Measurements from ENCODE around the gene ALOX15.
"Not testable (repeated sequence)": the region's sequence is repeated elsewhere in the genome, so short reads cannot be mapped to it uniquely, and the experiment has no call there.

The ALOX15 gene

GRCh38 chr17:4645642-4646041 is 4.2 kb upstream of the ALOX15 start:
- DNase-seq (ENCODE audit: insufficient read length) (no peak), FAIRE-seq (no peak)
- TF ChIP-seq TAF1 (IDR thresholded peaks at IDR 0.05; ENCODE audit: borderline replicate concordance, low read depth, low read length) = no peak
- no peak for TF ChIP-seq POLR2A (IDR thresholded peaks at IDR 0.05; ENCODE audit: low read depth, low read length)
- TF ChIP-seq POLR2AphosphoS5 (IDR thresholded peaks at IDR 0.05; ENCODE audit: low read depth, low read length) = no peak

DNA sequence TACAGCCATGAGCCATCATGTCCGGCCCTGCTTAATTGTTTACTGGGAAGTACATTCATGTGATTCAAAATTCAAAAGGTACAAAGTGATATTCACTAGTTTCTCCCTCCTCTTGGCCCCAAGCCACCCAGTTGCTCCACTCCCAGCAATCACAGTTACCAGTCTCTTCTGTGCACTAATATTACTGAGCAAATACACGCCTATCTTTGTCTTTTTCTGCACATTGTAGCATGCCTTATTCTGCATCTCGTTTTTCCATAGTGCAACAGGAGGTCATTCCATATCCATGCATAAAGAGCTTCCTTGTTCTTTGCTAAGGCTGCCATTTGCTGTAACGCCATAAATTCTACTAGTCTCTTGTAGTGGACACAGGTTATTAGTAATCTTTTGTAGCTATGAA is 2.2 kb upstream of the ALOX15 start:
- DNase-seq (ENCODE audit: insufficient read length) (no peak), FAIRE-seq (no peak)
- TF ChIP-seq POLR2AphosphoS5 (IDR thresholded peaks at IDR 0.05; ENCODE audit: low read depth, low read length) (no peak), TAF1 (IDR thresholded peaks at IDR 0.05; ENCODE audit: borderline replicate concordance, low read depth, low read length) (no peak), POLR2A (IDR thresholded peaks at IDR 0.05; ENCODE audit: low read depth, low read length) (no peak)

DNA sequence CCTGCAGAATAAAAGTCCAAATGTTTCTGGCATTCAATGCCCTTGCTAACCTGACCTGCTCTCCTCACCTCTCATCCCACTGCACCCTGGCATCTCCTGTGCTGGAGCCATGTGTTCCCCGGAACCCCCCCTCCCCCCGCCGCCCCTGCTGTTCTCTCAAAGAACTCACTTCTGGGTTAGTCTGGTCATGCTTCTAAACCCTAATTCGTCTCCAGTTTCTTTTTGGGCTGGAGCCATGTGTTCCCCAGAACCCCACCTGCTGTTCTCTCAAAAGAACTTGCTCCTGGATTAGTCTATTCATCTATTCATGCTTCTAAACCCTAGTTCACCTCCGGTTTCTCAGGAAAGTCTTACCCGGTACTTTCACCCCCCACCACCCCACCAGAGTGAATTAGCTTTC is 808 bp upstream of the ALOX15 start:
- FAIRE-seq = no peak

GRCh38 chr17:4640569-4641188 is 799 bp downstream of the ALOX15 start:
- peak; percentile 60 for FAIRE-seq
- DNase-seq (ENCODE audit: insufficient read length) = not testable (repeated sequence)

More for the DNA sequence above, 808 bp upstream of the ALOX15 start:
- no peak for DNase-seq (ENCODE audit: insufficient read length)
- TF ChIP-seq POLR2AphosphoS5 (IDR thresholded peaks at IDR 0.05; ENCODE audit: low read depth, low read length) (no peak), POLR2A (IDR thresholded peaks at IDR 0.05; ENCODE audit: low read depth, low read length) (no peak), TAF1 (IDR thresholded peaks at IDR 0.05; ENCODE audit: borderline replicate concordance, low read depth, low read length) (no peak)

- peak; percentile 92 for FAIRE-seq
- DNase-seq (ENCODE audit: insufficient read length) = not testable (repeated sequence)
These were observed 2.0 kb downstream of the ALOX15 start for GRCh38 chr17:4639301-4640059.

DNA sequence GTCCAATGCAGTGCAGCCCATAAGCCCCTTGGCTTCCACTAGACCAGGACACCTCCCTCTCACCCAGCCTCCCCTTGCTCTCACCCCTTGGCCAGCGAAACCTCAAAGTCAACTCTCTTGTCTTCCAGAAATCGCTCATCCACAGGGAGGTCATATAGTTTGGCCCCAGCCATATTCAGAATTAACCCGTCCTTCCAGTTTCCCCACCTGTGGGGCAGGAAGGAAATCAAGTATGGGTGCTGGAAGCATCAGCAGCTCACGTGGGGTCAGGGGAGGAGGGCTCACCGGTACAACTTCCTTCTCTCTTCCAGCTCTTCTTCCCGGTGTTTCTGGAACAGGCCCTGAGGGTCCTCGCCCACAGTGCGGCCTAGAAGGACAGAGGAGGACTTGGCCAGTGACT is 2.7 kb downstream of the ALOX15 start:
- not testable (repeated sequence) for DNase-seq (ENCODE audit: insufficient read length)
- FAIRE-seq = peak; percentile 83

GRCh38 chr17:4636474-4637100 is 4.9 kb downstream of the ALOX15 start:
- DNase-seq (ENCODE audit: insufficient read length) (no peak), FAIRE-seq (peak; percentile 79)
- TF ChIP-seq POLR2A (IDR thresholded peaks at IDR 0.05; ENCODE audit: low read depth, low read length) (no peak), POLR2AphosphoS5 (IDR thresholded peaks at IDR 0.05; ENCODE audit: low read depth, low read length) (no peak), TAF1 (IDR thresholded peaks at IDR 0.05; ENCODE audit: borderline replicate concordance, low read depth, low read length) (no peak)

GRCh38 chr17:4635823-4636375 is 5.6 kb downstream of the ALOX15 start:
- peak; percentile 100 for FAIRE-seq
- no peak for DNase-seq (ENCODE audit: insufficient read length)
- TF ChIP-seq TAF1 (IDR thresholded peaks at IDR 0.05; ENCODE audit: borderline replicate concordance, low read depth, low read length) = no peak
- no peak for TF ChIP-seq POLR2A (IDR thresholded peaks at IDR 0.05; ENCODE audit: low read depth, low read length)
- no peak for TF ChIP-seq POLR2AphosphoS5 (IDR thresholded peaks at IDR 0.05; ENCODE audit: low read depth, low read length)

DNA sequence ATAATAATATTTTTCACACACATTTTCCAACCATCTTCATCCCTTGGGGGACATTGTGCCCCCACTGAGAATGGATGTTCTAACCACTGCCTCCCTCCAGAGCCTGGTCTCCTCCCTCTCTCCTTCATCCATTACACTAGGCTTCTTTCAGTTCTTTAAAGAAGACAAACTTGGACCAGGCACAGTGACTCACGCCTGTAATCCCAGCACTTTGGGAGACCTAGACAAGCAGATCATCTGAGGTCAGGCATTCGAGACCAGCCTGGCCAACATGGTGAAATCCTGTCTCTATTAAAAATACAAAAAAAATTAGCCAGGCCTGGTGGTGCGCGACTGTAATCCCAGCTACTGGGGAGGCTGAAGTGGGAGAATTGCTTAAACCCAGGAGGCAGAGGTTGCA is 6.5 kb downstream of the ALOX15 start:
- FAIRE-seq (no peak), DNase-seq (ENCODE audit: insufficient read length) (no peak)
- TF ChIP-seq POLR2A (IDR thresholded peaks at IDR 0.05; ENCODE audit: low read depth, low read length) (no peak), TAF1 (IDR thresholded peaks at IDR 0.05; ENCODE audit: borderline replicate concordance, low read depth, low read length) (no peak), POLR2AphosphoS5 (IDR thresholded peaks at IDR 0.05; ENCODE audit: low read depth, low read length) (no peak)

- FAIRE-seq (no peak), DNase-seq (ENCODE audit: insufficient read length) (no peak)
- TF ChIP-seq POLR2AphosphoS5 (IDR thresholded peaks at IDR 0.05; ENCODE audit: low read depth, low read length) (no peak), TAF1 (IDR thresholded peaks at IDR 0.05; ENCODE audit: borderline replicate concordance, low read depth, low read length) (no peak), POLR2A (IDR thresholded peaks at IDR 0.05; ENCODE audit: low read depth, low read length) (no peak)
These were observed 7.8 kb downstream of the ALOX15 start for GRCh38 chr17:4633643-4634042.

DNA sequence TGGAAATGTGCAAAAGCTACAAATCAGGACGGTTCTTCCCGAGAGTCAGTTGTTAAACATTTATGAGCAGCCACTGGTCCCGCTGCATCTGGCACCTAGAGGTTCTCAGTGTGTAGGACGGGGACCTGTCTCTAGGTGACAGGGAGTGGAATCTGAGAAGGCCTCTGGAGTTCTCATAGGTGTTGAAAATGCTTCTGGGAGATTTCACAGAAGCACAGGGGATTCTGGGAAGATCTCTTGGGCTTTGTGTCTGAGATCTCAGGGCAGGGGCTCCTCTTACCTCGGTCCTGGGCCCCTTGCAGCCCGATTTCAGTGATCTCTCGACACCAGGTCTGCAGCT is 8.9 kb downstream of the ALOX15 start:
- no peak for DNase-seq (ENCODE audit: insufficient read length)
- TF ChIP-seq TAF1 (IDR thresholded peaks at IDR 0.05; ENCODE audit: borderline replicate concordance, low read depth, low read length) = no peak
- TF ChIP-seq POLR2A (IDR thresholded peaks at IDR 0.05; ENCODE audit: low read depth, low read length) = no peak
- no peak for TF ChIP-seq POLR2AphosphoS5 (IDR thresholded peaks at IDR 0.05; ENCODE audit: low read depth, low read length)
- no peak for FAIRE-seq

DNA sequence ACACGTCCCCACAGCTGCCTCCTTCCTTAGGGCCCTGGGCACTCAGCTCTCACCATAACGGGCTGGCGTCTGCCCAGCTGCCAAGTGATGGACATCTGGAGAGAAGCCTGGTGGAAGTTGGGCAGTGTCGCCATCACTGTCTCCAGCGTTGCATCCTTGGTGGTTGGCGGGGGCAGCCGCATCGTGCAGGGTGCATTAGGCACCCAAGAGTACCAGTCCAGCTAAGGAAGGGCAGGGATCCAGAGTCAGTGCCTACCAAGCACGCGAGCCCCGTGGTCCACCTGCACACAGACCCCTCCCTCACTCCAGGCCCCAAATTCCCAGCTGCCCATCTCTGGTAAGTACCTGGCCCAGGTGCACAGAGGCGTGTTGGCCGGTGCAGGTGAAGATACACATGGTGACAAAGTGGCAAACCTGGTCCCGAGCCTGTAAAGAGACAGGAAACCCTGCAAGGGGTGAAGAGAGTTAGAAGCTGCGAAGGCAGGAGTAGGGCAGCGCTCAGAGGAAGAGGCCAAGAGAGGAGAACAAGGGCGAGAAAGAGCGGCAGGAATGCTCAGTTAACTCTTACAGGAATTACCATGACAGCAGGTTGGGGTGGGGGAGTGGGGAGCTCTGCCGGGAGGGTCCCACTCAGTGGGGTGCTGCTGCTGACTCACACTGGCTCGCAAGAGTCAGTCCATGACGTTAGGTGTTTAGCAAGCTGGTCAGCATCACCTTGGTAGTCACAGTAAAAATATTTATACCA is 9.5 kb downstream of the ALOX15 start:
- no peak for DNase-seq (ENCODE audit: insufficient read length)
- no peak for FAIRE-seq
- TF ChIP-seq POLR2A (IDR thresholded peaks at IDR 0.05; ENCODE audit: low read depth, low read length) (no peak), POLR2AphosphoS5 (IDR thresholded peaks at IDR 0.05; ENCODE audit: low read depth, low read length) (no peak), TAF1 (IDR thresholded peaks at IDR 0.05; ENCODE audit: borderline replicate concordance, low read depth, low read length) (no peak)
